H1 (cell line): ENCODE data around the gene KIAA0930. TPM values are rescaled to one million over a fixed set of nuclear protein-coding genes. Genes with fewer than 3 reads are reported as not detected.

Source experiments
- CTCF ChIA-PET: fragments of 300-600 bp; sonication (Branson Sonifier 250); formaldehyde crosslinking; loops from one replicate; lab custom pipeline; 2021; ENCODE audit not compliant: partially characterized antibody; lab: Charles Lee
- POLR2A ChIA-PET: fragments of 300-600 bp; sonication (Branson Sonifier 250); formaldehyde crosslinking; loops from one replicate; lab custom pipeline; 2021; ENCODE audit warnings: inconsistent platforms; ENCODE audit not compliant: partially characterized antibody; lab: Charles Lee
- DNase-seq, 2 experiments: peaks; one replicate each; pipeline versions ENCODE4 v3.0.0 to v3.0.0-alpha.2; 2010 to 2022; ENCODE audit warnings: low spot score in 2 of 2, low read depth in 1 of 2, mixed read lengths in 1 of 2
- FAIRE-seq: peaks from 2 replicates; lab custom pipeline; 2011; peaks lifted over from hg19 to GRCh38; lab: Jason Lieb, UNC
- H2AFZ ChIP-seq: 2 replicates; pipeline ENCODE4 v1.8.1; 2012; ENCODE audit warnings: low read length, inconsistent platforms
- H2AK5ac ChIP-seq: 2 replicates; pipeline ENCODE4 v1.6.1; 2013; ENCODE audit warnings: low read depth, low read length
- H2BK120ac ChIP-seq: replicated peaks from 2 replicates; pipeline ENCODE3; 2013; ENCODE audit warnings: low read depth, low read length, inconsistent platforms
- H2BK12ac ChIP-seq: 2 replicates; pipeline ENCODE4 v1.6.1; 2013; ENCODE audit warnings: low read depth, low read length
- H2BK15ac ChIP-seq: 2 replicates; pipeline ENCODE4 v1.6.1; 2013; ENCODE audit warnings: low read length
- H2BK20ac ChIP-seq: 2 replicates; pipeline ENCODE4 v1.6.1; 2013; ENCODE audit warnings: low read length
- H2BK5ac ChIP-seq: 2 replicates; pipeline ENCODE4 v1.6.1; 2013; ENCODE audit warnings: low read depth, low read length
- H3K14ac ChIP-seq: 2 replicates; pipeline ENCODE4 v1.6.1; 2013; ENCODE audit warnings: inconsistent platforms; ENCODE audit not compliant: insufficient read length
- H3K18ac ChIP-seq: 2 replicates; pipeline ENCODE4 v1.6.1; 2013; ENCODE audit warnings: low read length; ENCODE audit errors: extremely low read depth
- H3K23ac ChIP-seq: 2 replicates; pipeline ENCODE4 v1.6.1; 2013; ENCODE audit warnings: inconsistent platforms; ENCODE audit not compliant: insufficient read length
- H3K23me2 ChIP-seq: 2 replicates; pipeline ENCODE4 v1.6.1; 2013; ENCODE audit warnings: low read depth, low read length
- H3K27ac ChIP-seq: 2 replicates; pipeline ENCODE4 v1.6.1; 2011; ENCODE audit warnings: low read depth, low read length, inconsistent platforms
- H3K27me3 ChIP-seq, 4 experiments: replicated peaks in 1 of 4; 1 replicate in 1 of 4; 2 replicates in 3 of 4; pipeline versions ENCODE4 v1.6.1 to v1.8.1; 2011 to 2013; ENCODE audit warnings: low read length in 3 of 4, mild to moderate bottlenecking in 3 of 4, inconsistent platforms in 2 of 4, mixed read lengths in 2 of 4, moderate library complexity in 1 of 4; ENCODE audit not compliant: control insufficient read depth in 3 of 4, insufficient read depth in 3 of 4; ENCODE audit errors: extremely low read depth in 1 of 4
- H3K36me3 ChIP-seq, 4 experiments: 2 replicates each; pipeline versions ENCODE4 v1.6.1 to v1.8.1; 2011 to 2013; ENCODE audit warnings: mild to moderate bottlenecking in 4 of 4, low read length in 3 of 4, moderate library complexity in 2 of 4, control low read depth in 1 of 4, inconsistent platforms in 1 of 4; ENCODE audit not compliant: insufficient read depth in 4 of 4, control insufficient read depth in 2 of 4
- H3K4ac ChIP-seq: replicated peaks from 2 replicates; pipeline ENCODE3; 2013; ENCODE audit warnings: low read length, low read depth, mixed read lengths, inconsistent platforms; ENCODE audit not compliant: insufficient read length
- H3K4me1 ChIP-seq, 4 experiments: replicated peaks in 1 of 4; 1 replicate in 1 of 4; 2 replicates in 3 of 4; pipeline versions ENCODE4 v1.6.1 to v1.8.1; 2011 to 2013; ENCODE audit warnings: low read length in 3 of 4, inconsistent platforms in 2 of 4, mixed read lengths in 1 of 4; ENCODE audit not compliant: insufficient read depth in 4 of 4, control insufficient read depth in 3 of 4
- H3K4me2 ChIP-seq, 2 experiments: 2 replicates each; pipeline versions ENCODE4 v1.6.1 to v1.8.1; 2011 to 2013; ENCODE audit warnings: low read depth in 2 of 2, low read length in 2 of 2, control low read depth in 1 of 2, inconsistent platforms in 1 of 2, mild to moderate bottlenecking in 1 of 2; ENCODE audit not compliant: insufficient read depth in 1 of 2
- H3K4me3 ChIP-seq, 4 experiments: fragments of 200-600, 300-600 bp in 1 of 4; sonication (generic), shearing (Covaris generic), sonication (Bioruptor Twin) in 1 of 4; 2 replicates each; pipeline versions ENCODE4 v1.5.1 to v1.8.1; 2011 to 2016; ENCODE audit warnings: low read length in 4 of 4, low read depth in 3 of 4, control low read depth in 2 of 4, inconsistent platforms in 2 of 4, mild to moderate bottlenecking in 2 of 4, mixed read lengths in 1 of 4, moderate library complexity in 1 of 4; ENCODE audit not compliant: insufficient read depth in 2 of 4; ENCODE audit errors: extremely low read depth in 1 of 4
- H3K56ac ChIP-seq: replicated peaks from 2 replicates; pipeline ENCODE3; 2013; ENCODE audit warnings: low read depth, mild to moderate bottlenecking, mixed read lengths, low read length, inconsistent platforms; ENCODE audit not compliant: insufficient read length
- H3K79me1 ChIP-seq: 2 replicates; pipeline ENCODE4 v1.6.1; 2013; ENCODE audit warnings: low read depth, low read length, control low read depth
- H3K79me2 ChIP-seq, 2 experiments: 2 replicates each; pipeline versions ENCODE4 v1.6.1 to v1.8.1; 2012 to 2013; ENCODE audit warnings: low read length in 2 of 2, mild to moderate bottlenecking in 2 of 2, inconsistent platforms in 1 of 2; ENCODE audit not compliant: insufficient read depth in 2 of 2, control insufficient read depth in 1 of 2
- H3K9ac ChIP-seq, 4 experiments: replicated peaks in 1 of 4; 1 replicate in 1 of 4; 2 replicates in 3 of 4; pipeline versions ENCODE4 v1.6.1 to v1.8.1; 2011 to 2013; ENCODE audit warnings: low read depth in 3 of 4, low read length in 3 of 4, control low read depth in 2 of 4, mild to moderate bottlenecking in 2 of 4, moderate library complexity in 2 of 4, inconsistent platforms in 1 of 4; ENCODE audit errors: extremely low read depth in 1 of 4
- H3K9me3 ChIP-seq, 2 experiments: 2 replicates each; pipeline versions ENCODE4 v1.6.1 to v1.8.1; 2012 to 2013; ENCODE audit warnings: mild to moderate bottlenecking in 2 of 2, moderate library complexity in 2 of 2, control low read depth in 1 of 2, inconsistent platforms in 1 of 2, low read depth in 1 of 2, low read length in 1 of 2, mixed read lengths in 1 of 2; ENCODE audit not compliant: insufficient read depth in 2 of 2
- H4K20me1 ChIP-seq, 2 experiments: replicated peaks in 1 of 2; 2 replicates each; pipeline versions ENCODE3 to v1.8.1; 2011 to 2013; ENCODE audit warnings: inconsistent platforms in 2 of 2, low read length in 2 of 2, mild to moderate bottlenecking in 1 of 2; ENCODE audit not compliant: insufficient read depth in 2 of 2, control insufficient read depth in 1 of 2
- H4K5ac ChIP-seq: 2 replicates; pipeline ENCODE4 v1.6.1; 2013; ENCODE audit warnings: low read length, low read depth, mixed read lengths, inconsistent platforms; ENCODE audit not compliant: insufficient read length
- H4K8ac ChIP-seq: 2 replicates; pipeline ENCODE4 v1.8.0; 2013; ENCODE audit warnings: mild to moderate bottlenecking, moderate library complexity, low read length, inconsistent platforms; ENCODE audit not compliant: insufficient read depth; ENCODE audit errors: extremely low read depth
- H4K91ac ChIP-seq: replicated peaks from 2 replicates; pipeline ENCODE3; 2013; ENCODE audit warnings: low read length, mixed read lengths, inconsistent platforms; ENCODE audit not compliant: insufficient read length
- BCL11A ChIP-seq, 2 experiments: IDR thresholded peaks; one replicate each; pipeline ENCODE4 v1.6.1; 2011; ENCODE audit warnings: low read depth in 2 of 2, low read length in 2 of 2, mild to moderate bottlenecking in 2 of 2
- CBX5 ChIP-seq: fragments of 300-800, 300-1000 bp; sonication (generic); IDR thresholded peaks from 2 replicates; pipeline ENCODE4 v1.7.1; 2016; ENCODE audit warnings: antibody characterized with exemption, low read length, low read depth
- CBX8 ChIP-seq: fragments of 300-800, 300-1000 bp; sonication (generic); IDR thresholded peaks from 2 replicates; pipeline ENCODE4 v1.7.1; 2016; ENCODE audit warnings: low read depth, low read length, borderline replicate concordance
- CEBPB ChIP-seq: IDR thresholded peaks from 2 replicates; pipeline ENCODE4 v1.6.1; 2012; ENCODE audit warnings: low read depth, low read length
- CHD1 ChIP-seq: IDR thresholded peaks from 2 replicates; pipeline ENCODE4 v1.6.1; 2012; ENCODE audit warnings: low read depth, low read length, improper control_type of control experiment
- CTBP2 ChIP-seq: IDR thresholded peaks from 2 replicates; pipeline ENCODE4 v1.7.0; 2011; ENCODE audit warnings: borderline replicate concordance, mild to moderate bottlenecking, moderate library complexity, mixed read lengths, low read length; ENCODE audit not compliant: insufficient read depth, insufficient read length
- GABPA ChIP-seq: IDR thresholded peaks from 2 replicates; pipeline ENCODE4 v1.6.1; 2011; ENCODE audit warnings: mild to moderate bottlenecking, low read length, moderate library complexity, borderline replicate concordance; ENCODE audit not compliant: insufficient read depth
- GTF2F1 ChIP-seq: IDR thresholded peaks from 2 replicates; pipeline ENCODE4 v1.6.1; 2012; ENCODE audit warnings: low read depth, low read length, improper control_type of control experiment, borderline replicate concordance
- KDM4A ChIP-seq: IDR thresholded peaks from one replicate; pipeline ENCODE4 v1.7.1; 2012; ENCODE audit warnings: low read depth, mild to moderate bottlenecking, moderate library complexity, low read length, inconsistent platforms; ENCODE audit not compliant: severe bottlenecking
- NANOG ChIP-seq: IDR thresholded peaks from 2 replicates; pipeline ENCODE4 v1.6.1; 2011; ENCODE audit warnings: low read length, low read depth, mild to moderate bottlenecking, inconsistent platforms; ENCODE audit not compliant: insufficient read depth, poor library complexity, severe bottlenecking
- SIRT6 ChIP-seq: IDR thresholded peaks from one replicate; pipeline ENCODE4 v1.7.1; 2012; ENCODE audit warnings: low read length, inconsistent platforms
- SP2 ChIP-seq: IDR thresholded peaks from 2 replicates; pipeline ENCODE4 v1.6.1; 2012; ENCODE audit warnings: mild to moderate bottlenecking, low read length, inconsistent platforms
- SUZ12 ChIP-seq: fragments of 200-600 bp; sonication (generic); IDR thresholded peaks from 2 replicates; pipeline ENCODE4 v1.6.1; 2012; ENCODE audit warnings: mild to moderate bottlenecking, inconsistent platforms, low read length, moderate library complexity, mixed read lengths
- TBP ChIP-seq: IDR thresholded peaks from 2 replicates; pipeline ENCODE4 v1.6.1; 2011; ENCODE audit warnings: low read depth, low read length, improper control_type of control experiment
- TCF12 ChIP-seq: IDR thresholded peaks from 2 replicates; pipeline ENCODE4 v1.6.1; 2011; ENCODE audit warnings: low read depth, mild to moderate bottlenecking, low read length
- YY1 ChIP-seq: IDR thresholded peaks from 2 replicates; pipeline ENCODE4 v1.6.1; 2011; ENCODE audit warnings: low read depth, mild to moderate bottlenecking, low read length
- WGBS, 2 experiments: shearing (Covaris generic) in 1 of 2; methylation state at CpG; one replicate each; pipeline versions ENCODE4 v1.1.6 to v1.1.7; 2013 to 2015; ENCODE audit warnings: low lambda C conversion rate in 2 of 2, mixed read lengths in 2 of 2, inconsistent platforms in 1 of 2, low coverage in 1 of 2, missing lambda C conversion rate in 1 of 2; ENCODE audit not compliant: insufficient replicate concordance in 2 of 2, insufficient coverage in 1 of 2, insufficient read length in 1 of 2; ENCODE audit errors: extremely low coverage in 1 of 2, missing lambda C conversion rate in 1 of 2; 5-methylcytosine and 5-hydroxymethylcytosine counted together
- polyA plus RNA-seq, 7 experiments: library from polyadenylated mRNA; depleted of rRNA in 3 of 7; stranded (reverse) in 5 of 7; unstranded in 2 of 7; fragments of >200 nt in 5 of 7; fragments of 200-250 nt in 2 of 7; gene quantifications; 1 replicate in 5 of 7; 2 replicates in 1 of 7; 4 replicates in 1 of 7; pipeline versions ENCODE4 v1.2.1 to v1.2.3, GENCODE V29; 2011 to 2013; ENCODE audit warnings: missing spikeins in 2 of 7, mixed read lengths in 2 of 7
- total RNA-seq: library from RNA; stranded (reverse); fragmentation: NEBNext Ultra II Directional; extraction: Animal tissue kit (Norgen Biotek cat#: 25700); gene quantifications from 2 replicates; pipeline ENCODE4 v1.2.1, GENCODE V29; 2021

KIAA0930 gene
- total and polyA plus RNA-seq, 2 of the 8 experiments (the other 6 are each of a cell fraction or from before 2014, with no cell fraction given) = 61.9 to 66.1 TPM

DNA sequence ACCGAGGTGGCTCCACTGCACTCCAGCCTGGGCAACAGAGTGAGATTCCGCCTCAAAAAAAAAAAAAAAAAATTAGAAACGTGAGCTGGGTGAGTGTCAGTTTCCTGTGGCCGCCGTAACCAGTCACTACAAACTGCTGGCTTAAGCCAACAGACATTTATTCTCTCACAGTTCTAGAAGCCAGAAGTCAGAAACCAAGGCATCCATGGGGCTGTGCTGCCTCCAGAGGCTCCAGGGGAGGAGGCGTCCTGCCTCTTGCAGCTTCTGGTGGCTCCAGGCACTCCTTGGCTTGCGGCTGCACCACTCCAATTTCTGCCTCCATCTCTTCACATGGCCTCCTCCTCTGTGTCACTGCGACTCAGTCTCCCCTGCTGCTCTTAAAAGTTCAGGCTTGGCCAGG is 11.1 kb upstream of the KIAA0930 start:
- WGBS, 2 experiments = 83% methylated on average over 3 of the region's 8 CpGs; no CpG with 5 or more reads in 1 of the 2 experiments
- no peak overlapping the region for H3K27ac ChIP-seq
- H3K79me2 ChIP-seq = no peaks in the 10 kb centered on the region
- no peak overlapping the region for H3K9ac ChIP-seq
- H4K5ac ChIP-seq = no peak overlapping the region
- H3K79me1 ChIP-seq = no peaks in the 10 kb centered on the region
- no peaks in the 10 kb centered on the region for H3K36me3 ChIP-seq
- H2BK15ac ChIP-seq = no peak overlapping the region
- H3K18ac ChIP-seq = no peak overlapping the region
- no peak overlapping the region for H2BK12ac ChIP-seq
- H4K20me1 ChIP-seq = no peaks in the 10 kb centered on the region
- no peaks in the 10 kb centered on the region for H3K4me1 ChIP-seq
- no peak overlapping the region for H4K91ac ChIP-seq
- no peak overlapping the region for H2AFZ ChIP-seq
- no peak overlapping the region for H2BK120ac ChIP-seq
- no peak overlapping the region for H2BK5ac ChIP-seq
- POLR2A ChIA-PET = no interaction called here
- CTCF ChIA-PET = interaction anchor here (0.8 to 2.0 kb wide), 3 partner anchors 11 to 61 kb away, joined by 5 to 10 read pairs (median 8); no protein-coding TSS in a partner anchor
- no peak overlapping the region for H3K4ac ChIP-seq
- DNase-seq = no peak
- no peak overlapping the region for H3K23ac ChIP-seq
- H4K8ac ChIP-seq = no peak overlapping the region
- H3K9me3 ChIP-seq = no peaks in the 10 kb centered on the region; a peak in 1 of 4 replicates
- no peak overlapping the region for H3K4me2 ChIP-seq
- no peak overlapping the region for H3K14ac ChIP-seq
- FAIRE-seq = no peak
- H3K23me2 ChIP-seq = no peaks in the 10 kb centered on the region
- no peak overlapping the region for H2AK5ac ChIP-seq
- no peak overlapping the region for H2BK20ac ChIP-seq
- no peak overlapping the region for H3K4me3 ChIP-seq
- no peak overlapping the region for H3K56ac ChIP-seq
- H3K27me3 ChIP-seq = no peaks in the 10 kb centered on the region
- TF ChIP-seq CBX8 (no peak), CBX5 (no peak), GABPA (no peak), BCL11A (IDR thresholded peaks at IDR 0.05; ENCODE audit: low read depth in 2 of 2, low read length in 2 of 2) (no peak), KDM4A (no peak), CEBPB (no peak), TBP (no peak), SP2 (no peak), SUZ12 (no peak), GTF2F1 (no peak), TCF12 (no peak), CHD1 (no peak), NANOG (no peak), CTBP2 (no peak), SIRT6 (no peak), YY1 (no peak)
